HG03060 (cell line): ENCODE measurements around the gene CD300LD.

Experiments
- ATAC-seq: cut with Tn5 transposase; IDR thresholded peaks from one replicate; pipeline ENCODE4 v1.9.1; 2021; ENCODE audit warnings: low read depth, moderate number of reproducible peaks; ENCODE audit not compliant: unreplicated experiment

CD300LD gene

DNA sequence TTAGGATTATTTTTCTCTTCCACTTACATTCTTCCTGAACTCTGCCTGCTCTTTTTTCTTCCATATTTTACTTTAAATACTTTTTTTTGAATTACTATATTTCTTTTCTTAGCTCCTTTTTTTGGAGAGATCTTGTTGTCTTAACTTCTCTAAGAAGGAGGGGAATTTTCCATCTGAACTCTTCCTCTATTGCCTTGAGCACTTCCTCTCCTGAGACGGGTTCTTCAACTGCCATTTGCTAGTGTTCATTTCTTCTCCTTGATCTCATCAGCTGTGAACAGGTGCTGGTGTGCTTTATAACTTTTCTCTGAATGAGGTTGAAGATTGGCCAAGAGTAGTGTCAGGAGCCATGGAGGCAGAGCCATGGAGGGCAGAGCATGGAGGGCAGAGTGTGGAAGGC lies 15.1 kb upstream of the CD300LD start:
- ATAC-seq, result no peak

DNA sequence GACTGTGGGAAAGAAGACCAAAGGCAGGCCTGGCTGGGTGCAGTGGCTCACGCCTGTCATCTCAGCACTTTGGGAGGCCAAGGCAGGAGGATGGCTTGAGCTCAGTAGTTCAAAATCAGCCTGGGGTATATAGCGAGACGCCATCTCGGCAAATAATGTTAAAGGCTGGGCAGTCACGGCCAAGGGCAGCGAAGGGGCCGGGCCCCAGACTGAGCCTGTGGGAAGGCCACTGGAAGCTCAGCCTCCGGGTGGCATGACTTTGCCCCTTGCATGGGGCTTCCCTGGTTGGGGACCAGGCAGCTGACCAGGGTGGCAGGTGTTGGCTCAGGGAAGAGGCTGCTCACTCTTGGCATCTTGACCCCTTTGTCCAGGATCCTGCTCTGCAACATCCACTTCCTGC lies 14.0 kb upstream of the CD300LD start:
- ATAC-seq, result no peak

DNA sequence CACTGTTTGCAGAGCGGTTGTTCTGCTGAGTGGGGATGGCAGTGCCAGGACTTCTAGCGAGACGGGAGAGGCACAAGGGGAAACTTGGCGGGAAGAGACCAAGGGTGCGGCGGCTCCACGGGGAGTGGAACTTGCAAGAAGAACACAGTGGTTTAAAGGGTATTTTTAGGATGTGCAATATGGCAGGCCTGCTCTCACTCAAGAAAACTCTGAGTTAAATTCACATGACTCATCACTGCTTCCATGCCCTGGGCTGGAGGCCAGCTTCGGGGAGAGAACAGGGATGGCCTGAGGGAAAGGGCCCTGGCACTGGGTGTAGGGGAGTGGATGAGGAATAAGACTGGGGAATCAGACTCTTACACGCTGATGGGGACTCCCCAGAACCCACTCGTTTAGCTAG lies 13.3 kb upstream of the CD300LD start:
- no peak for ATAC-seq

DNA sequence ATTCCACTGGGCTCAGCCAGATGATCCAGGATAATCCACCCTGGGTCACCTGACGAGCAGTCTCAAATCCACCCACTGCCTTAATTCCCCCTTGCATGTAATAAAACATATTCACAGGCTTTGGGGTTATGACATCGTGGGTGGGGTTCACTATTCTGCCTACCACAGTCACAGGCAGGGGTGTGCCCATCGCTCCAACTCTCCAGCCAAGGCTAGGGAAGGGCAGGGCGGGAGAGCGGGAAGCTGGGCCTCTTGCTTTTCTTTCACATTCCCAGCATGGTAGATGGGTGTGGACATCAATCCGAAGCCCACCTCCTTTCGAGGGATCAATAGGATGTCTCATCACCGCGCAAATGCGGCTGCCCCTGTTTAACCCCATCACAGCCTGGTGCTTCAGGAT lies 12.7 kb upstream of the CD300LD start:
- no peak for ATAC-seq

DNA sequence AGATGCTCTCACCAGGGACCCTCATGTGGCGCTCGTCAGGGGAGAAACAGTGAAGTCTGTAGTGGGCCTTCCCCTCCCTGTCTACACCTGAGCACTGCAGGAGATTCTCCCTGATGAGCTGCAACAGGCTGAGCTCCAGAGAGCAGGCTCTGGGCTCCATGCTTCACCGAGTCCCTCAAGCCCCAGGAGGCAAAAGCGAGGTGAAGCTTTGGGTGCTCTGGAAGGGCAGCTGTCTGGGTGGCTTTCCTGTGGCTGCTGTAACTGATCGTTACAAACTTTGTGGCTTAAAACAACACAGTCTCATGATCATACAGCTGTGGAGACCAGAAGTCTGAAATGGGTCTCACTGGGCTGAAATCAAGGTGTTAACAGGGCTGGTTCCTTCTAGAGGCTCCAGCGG lies 12.1 kb upstream of the CD300LD start:
- ATAC-seq, result no peak

DNA sequence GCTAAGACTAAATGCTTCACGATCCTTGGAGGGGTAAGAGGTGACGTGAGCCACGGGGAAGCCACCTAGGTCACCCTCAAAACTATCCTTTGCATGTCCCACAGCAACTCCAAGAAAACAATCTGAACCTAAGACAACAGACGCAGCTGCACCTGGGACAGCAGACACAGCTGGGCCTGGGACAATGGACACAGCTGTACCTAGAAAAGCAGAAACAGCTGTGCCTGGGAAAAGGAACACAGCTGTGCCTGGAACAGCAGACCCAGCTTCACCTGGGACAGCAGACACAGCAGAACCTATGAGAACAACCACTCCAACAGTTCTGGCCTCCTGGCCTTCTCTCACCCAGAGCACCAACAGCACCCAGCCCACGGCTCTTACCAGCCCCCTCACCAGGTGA lies 11.7 kb upstream of the CD300LD start:
- no peak for ATAC-seq

DNA sequence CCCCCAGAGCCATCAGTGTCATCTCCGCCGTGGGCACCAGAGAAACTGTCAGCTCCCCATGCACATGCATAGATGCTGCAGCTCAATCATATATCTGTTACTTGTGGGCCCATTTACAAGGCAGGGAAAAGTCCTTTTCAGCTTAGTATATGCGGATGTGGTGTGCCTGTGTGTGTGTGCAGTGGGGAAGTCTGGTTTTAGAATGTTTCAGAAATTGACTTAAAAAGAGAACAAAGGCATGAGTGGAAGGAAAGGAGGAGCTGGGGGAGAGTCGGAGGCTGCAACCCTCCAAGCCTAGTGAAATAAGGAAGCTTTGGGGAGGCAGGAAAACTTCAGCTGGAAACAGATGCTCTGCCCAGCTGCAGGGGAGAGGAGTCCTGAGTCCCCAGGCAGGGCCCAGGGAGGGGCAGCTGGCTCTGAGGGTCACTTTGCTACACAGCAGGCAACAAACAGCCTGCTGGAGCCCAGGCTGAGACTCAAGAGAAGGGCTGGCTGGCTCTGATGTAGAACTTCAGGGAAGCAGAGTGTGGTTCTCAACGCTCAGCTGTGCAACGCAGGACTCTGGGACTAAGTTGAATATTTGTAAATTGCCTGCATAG lies 11.1 kb upstream of the CD300LD start:
- ATAC-seq, result no peak

DNA sequence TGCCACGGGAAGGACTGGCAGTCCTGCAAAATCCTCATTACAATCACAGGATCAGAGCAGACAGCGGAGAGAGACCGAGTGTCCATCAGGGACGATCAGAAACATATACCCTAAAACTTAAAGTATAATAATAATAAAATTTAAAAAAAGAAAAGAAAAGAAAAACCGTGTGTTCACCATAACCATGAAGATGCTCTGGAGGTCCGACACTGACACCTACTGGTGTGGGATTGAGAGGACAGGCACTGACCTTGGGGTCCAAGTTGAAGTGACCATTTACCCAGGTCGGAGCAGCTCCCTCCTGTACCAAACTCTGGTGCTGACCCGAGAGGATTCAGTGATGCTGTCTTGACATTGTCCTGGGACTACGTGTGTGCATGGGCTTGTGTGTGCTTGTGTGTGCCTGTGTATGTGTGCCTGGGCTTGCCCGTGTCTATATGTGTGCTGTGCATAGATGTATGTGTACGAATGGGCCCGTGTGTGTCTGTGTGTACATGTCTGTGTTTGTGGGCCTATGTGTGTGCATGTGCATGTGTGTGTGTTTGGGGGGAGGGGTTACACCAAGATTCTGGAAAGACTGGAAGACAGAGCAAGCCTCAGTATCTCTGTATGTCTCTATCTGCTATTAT lies 10.0 kb upstream of the CD300LD start:
- ATAC-seq, result no peak

DNA sequence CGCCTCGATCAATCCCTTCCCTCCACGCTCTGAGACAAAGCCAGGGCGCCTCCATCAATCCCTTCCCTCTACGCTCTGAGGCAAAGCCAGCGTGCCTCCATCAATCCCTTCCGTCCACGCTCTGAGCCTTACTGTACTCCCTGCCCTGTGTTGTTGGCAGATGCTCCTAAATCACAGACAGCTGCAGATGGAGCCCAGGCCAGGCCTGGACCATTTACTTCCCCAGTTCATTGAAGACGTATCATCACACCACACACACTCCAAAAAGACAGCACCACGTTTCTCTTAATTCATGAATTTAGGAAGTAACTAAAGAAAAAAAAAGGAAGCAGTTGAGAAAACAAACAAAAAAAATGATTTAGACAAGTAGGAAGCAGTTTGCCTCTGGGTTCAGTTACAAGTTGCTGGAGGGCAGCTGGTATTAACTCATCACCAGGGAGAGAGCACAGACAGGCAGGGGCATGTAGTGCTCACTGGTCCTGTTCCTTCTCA lies 7.4 kb upstream of the CD300LD start:
- no peak for ATAC-seq

DNA sequence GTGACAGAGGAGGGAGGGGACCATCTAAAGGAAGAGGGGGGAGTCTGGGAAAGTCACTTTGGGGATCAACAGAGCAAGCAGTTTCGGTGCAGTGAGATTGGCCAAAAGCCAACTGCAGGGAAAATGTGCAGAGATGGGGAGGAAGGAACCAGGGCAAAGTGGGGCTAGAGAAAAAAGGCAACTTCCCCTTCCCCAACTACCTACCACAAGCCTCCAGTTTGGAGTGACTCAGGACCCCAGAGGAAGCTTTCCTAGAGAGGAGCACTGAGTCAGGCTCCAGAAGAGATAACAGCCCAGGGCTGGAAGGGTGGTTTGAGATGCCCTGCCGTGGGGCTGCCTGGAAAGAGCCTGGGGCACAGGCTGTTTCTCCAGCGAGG lies 6.9 kb upstream of the CD300LD start:
- ATAC-seq, result no peak

DNA sequence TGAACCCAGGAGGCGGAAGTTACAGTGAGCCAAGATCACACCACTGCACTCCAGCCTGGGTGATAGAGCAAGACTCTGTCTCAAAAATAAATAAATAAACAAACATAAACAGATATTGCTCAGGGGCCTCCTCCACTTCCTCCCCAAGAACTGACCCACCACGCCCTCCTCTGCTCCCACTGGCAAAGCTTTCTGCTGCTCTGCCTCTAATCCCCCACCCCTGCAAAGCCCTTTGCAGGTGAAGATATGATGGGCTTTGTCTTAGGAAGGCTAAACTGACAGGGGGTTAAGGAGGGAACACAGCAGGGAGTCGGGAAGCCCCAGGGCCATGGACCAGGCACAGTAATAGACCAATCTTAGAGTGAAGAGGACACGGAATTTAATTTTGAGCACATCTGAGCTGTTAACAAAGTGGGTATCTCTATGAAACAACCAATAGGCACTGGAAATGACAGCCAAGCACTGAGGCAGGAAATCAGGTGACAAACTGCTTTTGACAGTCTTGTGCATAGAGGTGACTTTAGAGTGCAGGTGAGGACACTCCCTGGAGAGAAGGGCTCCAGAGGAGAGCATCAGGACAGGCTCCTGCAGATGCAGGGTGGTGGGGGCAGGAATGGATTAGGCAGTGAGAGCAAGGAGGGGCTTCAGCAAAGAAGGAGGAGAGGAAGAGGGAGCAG lies 6.4 kb upstream of the CD300LD start:
- no peak for ATAC-seq

DNA sequence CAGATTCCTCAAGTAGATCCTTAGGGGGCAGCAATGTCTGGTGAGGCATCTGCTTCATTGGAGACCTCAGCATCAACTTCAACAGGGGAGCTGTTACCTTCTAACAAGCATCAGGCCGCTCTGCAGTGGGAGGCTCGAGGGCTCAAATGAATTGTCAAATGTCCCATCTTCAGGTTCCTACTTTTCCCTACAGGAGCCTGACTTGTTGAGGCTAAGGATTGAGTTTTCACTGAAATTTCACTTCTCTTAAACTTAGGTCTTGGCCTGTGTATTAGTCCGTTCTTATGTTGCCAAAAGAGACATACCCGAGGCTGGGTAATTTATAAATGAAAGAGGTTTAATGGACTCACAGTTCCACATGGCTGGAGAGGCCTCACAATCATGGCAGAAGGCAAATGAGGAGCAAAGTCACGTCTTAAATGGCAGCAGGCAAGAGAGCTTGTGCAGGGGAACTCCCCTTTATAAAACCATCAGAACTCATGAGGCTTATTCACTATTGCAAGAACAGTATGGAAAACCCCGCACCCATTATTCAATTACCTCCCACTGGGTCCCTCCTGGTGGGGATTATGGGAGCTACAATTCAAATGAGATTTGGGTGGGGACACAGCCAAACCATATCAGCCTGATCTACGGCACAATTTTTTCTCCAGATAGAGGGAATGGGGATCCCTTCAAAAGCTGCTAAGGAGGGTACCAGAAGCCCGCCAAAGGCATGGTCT lies 5.1 kb upstream of the CD300LD start:
- ATAC-seq, result no peak

DNA sequence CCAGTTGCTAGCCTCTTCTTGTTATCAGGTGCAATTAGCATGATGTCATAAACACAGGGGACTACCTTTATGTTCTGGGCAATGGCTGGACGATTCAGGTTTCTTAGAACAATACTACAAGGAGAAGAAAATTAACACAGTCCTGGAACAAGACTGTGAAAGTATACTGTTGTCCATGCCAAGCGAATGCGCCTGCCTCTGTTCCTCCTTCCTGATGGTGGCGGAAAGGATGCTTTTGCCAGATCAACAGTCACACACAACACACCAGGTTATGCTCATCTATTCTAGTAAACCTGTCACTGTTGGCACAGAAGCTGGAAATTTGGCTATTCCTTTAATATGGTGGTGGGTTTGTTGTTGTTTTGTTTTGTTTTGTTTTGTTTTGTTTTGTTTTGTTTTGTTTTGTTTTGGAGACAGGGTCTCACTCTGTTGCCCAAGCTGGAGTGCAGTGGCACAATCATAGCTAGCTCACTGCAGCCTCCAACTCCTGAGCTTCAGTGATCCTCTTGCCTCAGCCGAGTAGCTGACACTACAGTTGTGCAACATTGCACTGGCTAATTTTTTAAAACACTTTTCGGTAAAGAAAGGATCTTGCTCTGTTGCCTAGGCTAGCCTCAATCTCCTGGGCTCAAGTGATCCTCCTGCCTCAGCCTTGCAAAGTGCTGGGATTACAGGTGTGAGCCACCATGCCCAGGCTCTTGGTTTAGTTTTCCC lies 3.1 kb upstream of the CD300LD start:
- ATAC-seq, result no peak

DNA sequence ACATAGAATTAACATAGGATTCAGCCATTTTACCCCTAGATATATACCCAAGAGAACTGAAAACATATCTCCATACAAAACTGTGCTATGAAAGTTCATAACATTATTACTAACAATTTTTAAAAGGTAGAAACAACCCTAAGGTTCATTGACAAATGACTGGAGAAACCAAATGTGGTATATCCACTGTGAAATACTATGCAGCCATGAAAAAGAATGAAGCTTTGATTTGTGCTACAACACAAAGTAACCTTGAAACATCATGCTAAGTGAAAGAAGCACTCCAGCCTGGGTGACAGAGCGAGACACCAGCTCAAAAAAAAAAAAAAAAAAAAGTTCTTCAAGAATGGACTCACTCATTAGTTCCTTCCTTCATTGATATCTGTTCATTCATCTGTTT lies 580 bp downstream of the CD300LD start:
- ATAC-seq, result no peak

DNA sequence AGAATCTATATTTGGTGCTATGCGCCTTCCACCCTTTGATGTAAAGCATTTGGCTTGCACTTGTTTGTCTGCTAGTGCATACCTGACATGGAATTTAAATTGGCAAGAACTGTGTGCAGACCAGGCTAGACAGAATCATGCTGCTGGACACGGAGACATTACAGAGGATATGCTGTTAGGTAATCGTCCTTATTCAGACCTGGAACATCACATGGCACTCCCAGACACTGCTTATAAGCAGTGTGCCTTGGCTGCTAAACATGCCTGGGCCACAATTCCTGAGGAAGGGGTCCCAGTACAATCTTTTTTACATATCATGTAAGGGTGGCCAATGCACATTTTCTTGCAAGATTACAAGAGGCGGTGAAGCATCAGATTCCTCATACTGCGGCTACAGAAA lies 6.4 kb downstream of the CD300LD start:
- no peak for ATAC-seq

DNA sequence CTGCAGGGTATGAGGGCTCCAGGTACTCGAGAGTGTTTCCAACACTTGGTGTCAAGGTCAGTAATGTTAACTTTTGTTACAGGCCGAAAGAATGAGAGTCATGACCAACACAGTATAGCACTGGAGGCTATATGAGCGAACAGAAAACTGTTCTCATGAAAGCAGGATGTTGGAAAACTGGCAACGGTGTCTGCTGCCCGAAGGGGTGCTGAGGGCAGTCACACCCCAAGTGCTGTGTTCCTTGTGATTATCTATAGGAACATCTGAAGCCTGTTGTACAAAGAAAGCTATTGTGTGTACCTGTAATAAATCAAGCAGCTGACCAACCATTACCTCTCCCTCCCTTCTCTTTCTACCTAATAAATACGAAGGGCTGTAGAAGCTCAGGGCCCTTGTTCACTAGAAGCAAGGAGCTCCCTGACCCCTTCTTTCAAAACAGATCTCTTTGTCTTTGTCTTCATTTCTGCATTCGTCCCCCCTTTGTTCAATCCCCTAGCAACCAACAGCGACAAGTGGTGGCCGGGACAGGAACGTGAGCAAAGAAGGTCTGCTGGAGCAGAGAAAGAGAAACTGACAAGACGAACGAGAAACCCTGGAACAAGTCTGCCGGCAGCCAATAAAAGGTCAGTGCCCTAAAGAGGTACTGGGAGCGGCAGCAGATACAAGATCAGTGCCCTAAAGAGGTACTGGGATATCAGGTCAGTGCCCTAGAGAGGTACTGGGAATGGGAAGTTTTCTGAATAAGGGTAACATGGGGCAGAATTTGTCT lies 7.6 kb downstream of the CD300LD start:
- ATAC-seq, result no peak

DNA sequence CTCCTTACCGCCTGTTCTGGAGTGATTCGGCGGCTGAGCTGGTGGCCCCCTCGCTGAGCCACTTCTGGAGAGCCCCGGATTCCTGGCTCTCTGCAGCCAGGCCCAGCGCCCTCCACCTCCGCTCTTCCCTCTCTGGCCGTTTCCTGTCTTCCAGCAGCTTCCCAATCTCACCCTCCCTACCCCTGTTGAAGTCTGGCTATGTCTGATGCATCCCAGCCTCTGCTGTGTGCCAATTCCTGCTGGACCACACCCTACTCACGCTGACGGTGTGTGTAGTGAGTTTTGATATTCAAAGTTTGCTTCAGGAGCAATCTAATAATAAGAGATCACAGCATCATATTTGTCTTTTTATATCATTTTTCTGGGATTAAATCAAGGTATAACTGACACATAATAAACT lies 9.4 kb downstream of the CD300LD start:
- no peak for ATAC-seq

DNA sequence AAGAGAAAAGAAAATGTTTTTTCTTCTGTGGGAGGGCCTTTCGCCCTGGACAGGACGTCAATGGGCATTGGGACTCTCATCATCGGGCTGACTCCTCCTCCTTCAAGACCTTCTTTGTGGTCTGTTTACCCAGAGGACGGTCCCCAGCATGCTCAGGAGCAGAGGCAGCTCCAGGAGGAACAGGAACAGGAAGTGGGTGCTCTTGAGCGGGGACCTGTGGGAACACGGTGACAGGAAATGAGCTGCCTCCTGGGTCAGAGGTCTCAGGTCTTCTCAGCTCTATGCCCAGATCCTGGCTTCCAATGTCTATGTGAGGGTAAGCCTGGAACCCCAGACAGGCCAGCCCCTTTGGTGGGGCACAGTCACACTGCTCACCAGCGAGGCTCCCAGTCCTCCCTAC lies 12.2 kb downstream of the CD300LD start:
- no peak for ATAC-seq

DNA sequence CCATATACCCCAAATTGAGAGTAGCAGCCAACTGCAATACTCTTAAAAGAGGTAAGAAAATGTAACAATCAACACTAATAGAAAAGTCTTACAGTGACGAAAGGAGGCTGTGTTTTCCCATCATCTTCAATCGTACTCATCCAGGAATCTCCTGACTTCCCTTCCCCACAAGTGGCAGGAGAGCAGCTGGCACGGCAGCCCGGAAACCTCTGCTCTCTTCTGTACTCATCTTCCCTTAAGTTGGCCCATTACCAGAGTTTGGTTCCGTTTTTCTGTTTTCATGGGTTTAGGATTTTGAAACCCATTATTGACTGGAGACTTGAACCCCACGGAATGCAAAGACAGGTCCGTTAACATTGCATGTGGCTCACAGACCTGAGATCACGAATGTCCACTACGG lies 13.1 kb downstream of the CD300LD start:
- no peak for ATAC-seq

DNA sequence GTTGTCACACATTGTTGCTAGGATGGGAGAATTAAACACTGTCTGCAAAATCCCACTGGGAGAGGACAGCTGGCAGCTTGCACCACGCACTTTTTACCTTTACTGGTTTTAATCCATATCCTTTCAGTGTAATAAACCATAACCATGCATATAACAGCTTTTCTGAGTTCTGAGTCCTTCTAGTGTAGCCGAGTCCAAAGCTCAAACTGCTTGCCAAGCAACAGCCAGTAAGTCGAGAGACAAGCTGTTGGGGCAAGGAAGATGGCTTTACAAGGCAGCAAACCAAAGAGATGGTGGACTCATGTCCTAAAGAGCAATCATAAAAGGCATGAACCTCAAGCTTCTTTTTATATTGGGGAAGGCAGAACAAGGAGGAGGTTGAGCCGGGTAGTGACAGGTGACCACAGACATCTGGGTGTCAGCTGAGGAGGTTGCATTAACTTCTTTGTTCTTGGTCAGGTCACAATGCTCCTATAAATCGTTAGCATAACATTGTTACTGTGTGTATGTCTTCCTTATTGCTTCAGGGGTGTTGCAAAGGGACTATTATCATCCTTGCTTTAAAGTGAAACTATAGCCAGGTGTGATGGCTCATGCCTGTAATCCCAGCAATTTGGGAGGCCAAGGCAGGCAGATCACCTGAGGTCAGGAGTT lies 17.5 kb downstream of the CD300LD start:
- no peak for ATAC-seq
